Measurements from ENCODE around the gene KMT2A. TPM values are rescaled to one million over a fixed set of nuclear protein-coding genes. Genes with fewer than 3 reads are reported as not detected.

Gene KMT2A
- total RNA-seq, 1 donor from 2014 or later = 78.8 TPM

DNA sequence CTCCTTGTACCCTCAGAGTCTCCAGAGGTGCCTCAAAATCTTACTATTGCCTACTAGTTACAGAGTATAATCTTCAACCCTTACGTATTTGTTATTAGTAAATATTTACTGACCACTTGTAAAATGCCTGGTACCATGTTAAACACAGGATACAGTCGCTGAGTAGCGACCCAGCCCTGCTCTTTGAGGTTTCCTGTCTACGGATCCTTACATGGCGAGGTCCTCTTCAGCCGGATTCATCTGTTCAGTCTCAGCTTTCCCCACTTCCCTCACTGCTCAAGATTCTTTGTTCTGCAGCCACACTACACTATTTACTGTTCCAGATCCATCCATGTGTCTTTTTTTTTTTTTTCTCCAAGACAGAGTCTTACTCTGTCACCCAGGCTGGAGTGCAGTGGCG lies 77.8 kb downstream of the KMT2A start:
- Mint-ChIP-seq H3K4me3 (no peak overlapping the region), H3K27me3 (ENCODE audit: low read depth) (no peaks in the 10 kb centered on the region), H3K4me1 (no peaks in the 10 kb centered on the region), H3K27ac (ENCODE audit: unreplicated experiment) (no peak overlapping the region), H3K9me3 (no peaks in the 10 kb centered on the region), H3K36me3 (ENCODE audit: low read depth) (peaks cover 22% of the 10 kb centered on the region)
- DNase-seq (ENCODE audit: low read depth, low spot score) = no peak
- TF ChIP-seq, protein P1, sequence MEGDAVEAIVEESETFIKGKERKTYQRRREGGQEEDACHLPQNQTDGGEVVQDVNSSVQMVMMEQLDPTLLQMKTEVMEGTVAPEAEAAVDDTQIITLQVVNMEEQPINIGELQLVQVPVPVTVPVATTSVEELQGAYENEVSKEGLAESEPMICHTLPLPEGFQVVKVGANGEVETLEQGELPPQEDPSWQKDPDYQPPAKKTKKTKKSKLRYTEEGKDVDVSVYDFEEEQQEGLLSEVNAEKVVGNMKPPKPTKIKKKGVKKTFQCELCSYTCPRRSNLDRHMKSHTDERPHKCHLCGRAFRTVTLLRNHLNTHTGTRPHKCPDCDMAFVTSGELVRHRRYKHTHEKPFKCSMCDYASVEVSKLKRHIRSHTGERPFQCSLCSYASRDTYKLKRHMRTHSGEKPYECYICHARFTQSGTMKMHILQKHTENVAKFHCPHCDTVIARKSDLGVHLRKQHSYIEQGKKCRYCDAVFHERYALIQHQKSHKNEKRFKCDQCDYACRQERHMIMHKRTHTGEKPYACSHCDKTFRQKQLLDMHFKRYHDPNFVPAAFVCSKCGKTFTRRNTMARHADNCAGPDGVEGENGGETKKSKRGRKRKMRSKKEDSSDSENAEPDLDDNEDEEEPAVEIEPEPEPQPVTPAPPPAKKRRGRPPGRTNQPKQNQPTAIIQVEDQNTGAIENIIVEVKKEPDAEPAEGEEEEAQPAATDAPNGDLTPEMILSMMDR (conservative IDR thresholded peaks at IDR 0.05) = no peak

- H3K4me1 Mint-ChIP-seq = no peaks in the 10 kb centered on the region
- H3K4me3 Mint-ChIP-seq = no peak overlapping the region
- no peaks in the 10 kb centered on the region for H3K9me3 Mint-ChIP-seq
- H3K36me3 Mint-ChIP-seq (ENCODE audit: low read depth) = peaks cover 15% of the 10 kb centered on the region
- no peaks in the 10 kb centered on the region for H3K27me3 Mint-ChIP-seq (ENCODE audit: low read depth)
- H3K27ac Mint-ChIP-seq (ENCODE audit: unreplicated experiment) = no peak overlapping the region
- TF ChIP-seq, protein P1 (conservative IDR thresholded peaks at IDR 0.05) = no peak
- no peak for DNase-seq (ENCODE audit: low read depth, low spot score)
Measured at GRCh38 chr11:118519549-118519948, 83.3 kb downstream of the KMT2A start.

DNA sequence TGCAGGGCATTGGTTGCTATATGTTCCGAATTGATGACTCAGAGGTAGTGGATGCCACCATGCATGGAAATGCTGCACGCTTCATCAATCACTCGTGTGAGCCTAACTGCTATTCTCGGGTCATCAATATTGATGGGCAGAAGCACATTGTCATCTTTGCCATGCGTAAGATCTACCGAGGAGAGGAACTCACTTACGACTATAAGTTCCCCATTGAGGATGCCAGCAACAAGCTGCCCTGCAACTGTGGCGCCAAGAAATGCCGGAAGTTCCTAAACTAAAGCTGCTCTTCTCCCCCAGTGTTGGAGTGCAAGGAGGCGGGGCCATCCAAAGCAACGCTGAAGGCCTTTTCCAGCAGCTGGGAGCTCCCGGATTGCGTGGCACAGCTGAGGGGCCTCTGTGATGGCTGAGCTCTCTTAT lies 85.6 kb downstream of the KMT2A start:
- Mint-ChIP-seq H3K4me1 (no peaks in the 10 kb centered on the region), H3K4me3 (no peak overlapping the region), H3K27ac (ENCODE audit: unreplicated experiment) (no peak overlapping the region)

GRCh38 chr11:118522571-118523072 lies 86.3 kb downstream of the KMT2A start:
- no peak for DNase-seq (ENCODE audit: low read depth, low spot score)
- Mint-ChIP-seq H3K27me3 (ENCODE audit: low read depth) (no peaks in the 10 kb centered on the region), H3K27ac (ENCODE audit: unreplicated experiment) (no peak overlapping the region)

More for the DNA sequence above, 85.6 kb downstream of the KMT2A start:
- no peak for DNase-seq (ENCODE audit: low read depth, low spot score)
- TF ChIP-seq, protein P1 (conservative IDR thresholded peaks at IDR 0.05) = no peak
- no peaks in the 10 kb centered on the region for H3K27me3 Mint-ChIP-seq (ENCODE audit: low read depth)
- peaks cover 10% of the 10 kb centered on the region for H3K36me3 Mint-ChIP-seq (ENCODE audit: low read depth)
- no peaks in the 10 kb centered on the region for H3K9me3 Mint-ChIP-seq

GRCh38 chr11:118524356-118524755 lies 88.1 kb downstream of the KMT2A start:
- Mint-ChIP-seq H3K4me3 (no peak overlapping the region), H3K4me1 (peaks cover 6% of the 10 kb centered on the region), H3K27ac (ENCODE audit: unreplicated experiment) (no peak overlapping the region), H3K36me3 (ENCODE audit: low read depth) (peaks cover 15% of the 10 kb centered on the region), H3K27me3 (ENCODE audit: low read depth) (no peaks in the 10 kb centered on the region), H3K9me3 (no peaks in the 10 kb centered on the region)
- TF ChIP-seq, protein P1 (conservative IDR thresholded peaks at IDR 0.05) = no peak
- no peak for DNase-seq (ENCODE audit: low read depth, low spot score)

More at GRCh38 chr11:118522571-118523072, 86.3 kb downstream of the KMT2A start:
- H3K4me1 Mint-ChIP-seq = no peaks in the 10 kb centered on the region
- peak overlapping the region; percentile 38 for H3K4me3 Mint-ChIP-seq
- H3K9me3 Mint-ChIP-seq = no peaks in the 10 kb centered on the region
- TF ChIP-seq, protein P1 (conservative IDR thresholded peaks at IDR 0.05) = peak; percentile 39
- peaks cover 11% of the 10 kb centered on the region for H3K36me3 Mint-ChIP-seq (ENCODE audit: low read depth)
